Stimulated activated CD8-positive, alpha-beta memory T cell treated with anti-CD3 and anti-CD28 coated beads, Interleukin-15, amount 100 ng/mL, for 48 hours (primary cell): ENCODE results near the gene TAS1R2.

Experiments
- DNase-seq, 2 donors: peaks; one replicate each; pipeline ENCODE4 v3.0.0-alpha.2; 2020; ENCODE audit warnings: low read depth in 2 of 2

TAS1R2 gene

DNA sequence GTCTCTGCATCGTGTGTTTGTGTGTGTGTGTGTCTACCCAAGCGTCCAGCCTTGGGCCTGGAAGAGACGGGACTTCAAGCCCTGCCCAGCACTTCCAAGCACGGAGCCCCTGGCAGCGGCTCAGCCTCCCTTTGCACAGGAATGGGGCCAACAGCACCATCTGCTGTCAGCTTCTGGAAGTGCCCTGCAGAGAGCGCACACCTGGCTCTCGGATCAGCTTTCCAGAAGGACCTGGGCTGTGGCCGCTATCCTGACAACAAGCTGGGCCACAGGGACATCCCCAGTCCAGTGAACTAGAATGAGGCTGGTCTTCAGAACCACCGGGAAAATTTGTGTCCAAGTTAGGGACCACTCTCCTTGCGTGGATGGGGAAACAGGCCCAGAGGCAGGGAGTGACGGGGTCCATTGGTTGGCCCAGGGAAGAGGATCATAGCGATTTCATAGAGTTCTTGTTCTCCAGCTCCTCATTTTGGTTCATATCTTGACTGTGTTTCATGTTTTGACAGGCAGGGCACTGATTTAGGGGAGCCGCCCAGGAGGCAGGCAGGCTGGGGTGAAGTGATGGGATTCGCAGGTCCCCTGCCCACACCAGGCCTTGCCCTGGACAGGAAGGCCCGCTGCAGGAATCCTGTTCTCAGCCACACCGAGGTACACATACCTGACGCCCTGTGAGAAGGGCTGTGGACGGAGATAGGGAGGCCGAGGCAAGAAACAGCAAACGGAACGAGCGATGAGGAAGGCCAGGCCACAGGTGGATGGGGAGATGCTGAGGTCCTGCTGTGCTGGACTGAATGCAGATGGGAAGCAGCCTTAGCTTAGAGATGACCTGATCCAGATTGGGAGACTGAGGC, 38.4 kb downstream of the TAS1R2 start:
- DNase-seq = peak; percentile 22 to 38

DNA sequence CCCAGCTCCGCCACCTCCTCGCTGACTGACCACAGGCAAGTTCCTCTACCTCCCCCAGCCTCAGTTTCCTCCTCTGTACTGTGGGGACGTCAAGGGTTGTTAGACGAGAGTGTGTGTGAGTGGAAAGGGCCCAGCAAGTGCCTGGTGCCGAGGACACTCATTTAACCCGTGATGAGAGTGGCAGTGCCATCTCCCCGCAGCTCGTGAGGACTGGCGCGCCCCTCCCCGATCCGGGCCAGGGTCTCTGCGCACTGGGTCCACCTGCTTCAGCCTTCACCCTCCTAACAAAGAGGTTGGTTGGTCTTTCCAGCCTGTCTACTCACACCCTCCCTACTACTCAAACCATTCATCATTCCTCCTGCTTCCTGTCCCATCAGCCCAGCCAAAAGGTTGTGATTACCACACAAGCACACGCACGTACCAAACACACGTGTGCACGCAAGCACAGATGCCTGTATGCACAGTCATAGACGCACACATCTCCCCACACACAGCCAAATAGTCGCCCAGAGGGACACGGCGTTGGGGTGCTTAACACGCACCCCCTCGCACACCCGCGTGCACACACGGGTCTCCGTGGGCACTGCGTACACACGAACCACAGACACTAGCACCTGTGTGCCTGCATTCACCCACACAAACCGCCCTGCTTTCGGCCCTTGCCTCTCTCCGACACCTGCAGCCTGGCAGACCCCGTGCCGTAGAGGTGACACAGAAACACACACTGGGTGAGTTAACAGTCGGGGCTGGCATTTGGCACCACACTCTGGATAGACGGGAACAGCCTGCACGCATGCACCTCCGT, 39.3 kb downstream of the TAS1R2 start:
- DNase-seq = no peak

- DNase-seq = no peak
Measured at GRCh38 chr1:18819203-18819602, 40.3 kb downstream of the TAS1R2 start.

GRCh38 chr1:18817795-18818435, 41.5 kb downstream of the TAS1R2 start:
- no peak for DNase-seq

- DNase-seq = no peak
Measured at GRCh38 chr1:18817316-18817715, 42.1 kb downstream of the TAS1R2 start.

- no peak for DNase-seq
Measured at GRCh38 chr1:18816808-18817207, 42.7 kb downstream of the TAS1R2 start.

- DNase-seq = no peak
Measured at GRCh38 chr1:18814874-18815531, 44.5 kb downstream of the TAS1R2 start.

DNA sequence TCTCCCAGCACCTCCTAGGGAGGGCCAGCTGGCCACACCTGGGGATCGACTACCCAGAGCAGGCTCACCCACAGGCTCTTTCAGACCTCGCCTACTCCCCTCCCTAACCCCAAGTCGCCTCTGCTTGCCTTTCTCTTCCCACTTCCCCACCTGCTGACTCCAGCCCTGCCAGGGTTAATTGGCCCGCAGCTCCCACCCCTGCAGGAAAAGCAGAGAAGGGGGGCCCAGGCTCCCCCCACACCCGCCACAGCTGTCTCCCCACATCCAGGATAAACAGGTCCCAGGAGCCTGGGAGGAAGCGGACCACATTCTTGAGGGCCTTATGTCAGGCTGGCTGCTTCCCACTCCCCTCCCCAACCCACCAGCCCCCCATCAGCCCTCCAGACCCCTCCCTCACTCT, 45.0 kb downstream of the TAS1R2 start:
- no peak for DNase-seq

GRCh38 chr1:18812453-18812939, 47.0 kb downstream of the TAS1R2 start:
- no peak for DNase-seq

DNA sequence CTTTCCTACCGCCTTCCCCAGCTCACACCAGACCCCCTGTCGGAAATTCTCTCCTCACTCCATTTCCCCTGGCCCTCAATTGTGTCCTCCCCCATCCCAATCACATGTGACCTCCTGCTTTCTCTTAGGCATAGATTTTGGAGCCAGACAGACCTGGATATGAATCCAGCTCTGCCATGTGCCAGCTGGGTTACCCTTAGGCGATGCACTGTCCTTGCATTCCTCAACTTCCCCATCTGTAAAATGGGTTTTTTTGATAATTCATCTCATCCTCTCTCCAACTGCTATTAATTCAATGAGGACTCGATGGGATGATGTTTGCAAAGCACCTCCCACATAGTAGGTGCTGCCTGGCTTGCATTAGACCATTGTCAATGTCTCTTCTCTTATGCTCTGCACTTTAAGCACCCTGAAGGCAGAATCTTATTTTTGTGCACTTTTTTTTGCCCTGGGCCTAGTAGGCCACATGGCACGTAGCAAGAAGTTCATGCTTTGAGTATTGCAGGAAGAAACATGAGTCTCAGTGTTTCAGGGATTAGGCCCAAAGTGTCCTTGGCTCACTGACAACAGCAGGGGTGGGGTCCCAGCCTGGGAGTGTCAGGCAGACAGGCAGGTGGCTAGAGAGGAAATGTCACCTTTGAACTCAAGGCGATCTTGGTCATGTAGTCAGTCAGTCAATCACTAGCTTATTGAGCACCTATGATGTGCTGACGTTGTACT, 47.6 kb downstream of the TAS1R2 start:
- no peak for DNase-seq

- DNase-seq = no peak
Measured at GRCh38 chr1:18809953-18810899, 49.2 kb downstream of the TAS1R2 start.

GRCh38 chr1:18808550-18808949, 50.9 kb downstream of the TAS1R2 start:
- DNase-seq = no peak

- no peak for DNase-seq
Measured at GRCh38 chr1:18807334-18808063, 52.0 kb downstream of the TAS1R2 start.

DNA sequence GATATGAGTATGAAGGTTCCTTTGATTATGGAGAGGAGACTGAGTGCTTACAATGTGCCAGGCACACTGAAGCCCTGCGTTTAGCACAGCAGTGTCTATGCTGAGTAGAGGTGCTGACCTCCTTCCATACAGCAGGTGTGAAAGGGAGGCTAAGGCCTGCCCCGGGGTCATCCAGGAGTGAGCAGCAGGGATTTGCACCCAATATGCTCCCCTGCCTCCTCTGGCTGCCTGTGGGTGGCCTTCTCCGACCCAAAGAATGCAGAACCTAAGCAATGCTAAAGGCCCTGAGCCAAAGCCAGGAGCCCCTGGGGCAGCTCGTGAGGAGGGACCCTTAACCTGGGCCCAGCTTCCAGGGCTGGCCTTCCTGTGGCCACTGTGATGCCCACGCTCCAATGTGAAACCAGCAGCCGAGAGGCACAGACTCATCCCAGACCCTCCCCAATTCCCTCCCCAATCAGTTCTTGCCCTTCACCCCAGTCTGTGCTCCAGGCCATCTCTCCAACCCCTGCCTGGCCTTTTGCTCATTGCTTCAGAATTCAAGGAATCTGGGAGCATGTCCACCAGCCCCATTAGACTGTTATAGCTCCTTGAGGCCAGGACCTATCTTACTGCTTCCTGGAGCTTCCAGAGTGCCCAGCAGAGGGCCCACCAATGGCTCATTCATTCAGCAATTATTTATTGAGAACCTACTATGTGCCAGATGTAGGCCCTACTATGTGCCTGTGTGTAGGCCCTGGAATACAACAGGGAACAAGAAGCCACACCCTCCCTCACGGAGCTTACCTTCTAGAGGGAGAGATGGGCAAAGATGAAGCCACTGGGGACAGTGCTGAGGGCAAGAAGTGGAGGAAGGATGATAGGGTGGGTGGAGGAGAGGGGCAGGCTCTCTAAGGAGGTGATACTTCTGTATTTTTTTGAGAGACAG, 53.3 kb downstream of the TAS1R2 start:
- DNase-seq = no peak

DNA sequence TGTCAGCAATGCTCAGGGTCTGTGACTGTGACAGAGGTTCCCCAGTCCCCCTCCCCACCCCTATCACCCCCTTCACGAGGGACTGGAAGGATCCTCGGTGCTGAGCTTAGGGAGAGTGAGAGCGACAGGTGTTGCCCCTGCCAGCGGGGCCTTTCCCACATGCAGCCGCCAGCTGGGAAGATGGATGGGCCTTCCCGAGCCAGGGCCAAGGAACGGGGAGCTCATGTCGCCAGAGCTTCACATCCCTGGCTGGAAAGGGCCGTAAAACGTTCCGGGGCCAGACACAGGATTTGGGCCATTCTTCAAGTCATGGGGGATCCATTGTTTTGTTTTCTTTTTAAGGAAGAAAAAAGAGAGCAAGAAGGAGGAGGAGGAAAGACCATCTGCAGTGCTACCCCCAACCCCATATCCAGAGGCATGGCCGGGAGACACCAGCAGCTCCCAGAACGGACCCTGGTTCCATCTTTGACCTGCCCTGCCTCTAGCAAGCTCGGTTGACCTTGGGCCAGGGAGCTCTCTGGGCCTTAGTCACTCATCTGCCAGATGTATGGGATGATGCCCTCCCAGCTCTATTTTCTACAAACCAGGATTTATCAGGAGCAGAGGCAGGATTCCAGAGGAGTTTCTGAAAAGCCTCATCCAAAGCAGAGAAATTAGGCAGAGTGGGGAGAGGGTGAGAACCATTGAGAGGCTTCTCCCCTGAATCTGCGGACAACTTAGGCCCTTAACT, 54.1 kb downstream of the TAS1R2 start:
- no peak for DNase-seq

DNA sequence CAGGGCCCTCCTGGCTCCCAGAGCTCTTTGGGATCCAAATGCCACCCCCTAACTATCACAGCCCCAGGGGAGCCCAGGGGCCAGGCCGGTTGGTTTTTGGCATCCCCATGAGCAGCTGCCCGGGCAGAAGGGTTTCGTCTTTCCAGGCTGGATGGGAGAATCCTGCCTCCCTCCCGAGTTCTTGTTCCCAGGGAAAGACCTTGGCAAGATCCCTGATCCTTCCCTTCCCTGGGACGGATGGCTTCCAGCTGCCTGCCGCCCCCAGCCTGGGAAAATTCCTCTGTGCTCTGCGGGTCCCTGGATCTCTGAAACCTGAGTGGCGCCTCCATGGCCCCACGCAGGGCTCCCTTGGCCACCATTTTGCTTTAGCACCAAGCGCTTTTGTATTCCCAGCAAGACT, 55.6 kb downstream of the TAS1R2 start:
- DNase-seq = no peak

DNA sequence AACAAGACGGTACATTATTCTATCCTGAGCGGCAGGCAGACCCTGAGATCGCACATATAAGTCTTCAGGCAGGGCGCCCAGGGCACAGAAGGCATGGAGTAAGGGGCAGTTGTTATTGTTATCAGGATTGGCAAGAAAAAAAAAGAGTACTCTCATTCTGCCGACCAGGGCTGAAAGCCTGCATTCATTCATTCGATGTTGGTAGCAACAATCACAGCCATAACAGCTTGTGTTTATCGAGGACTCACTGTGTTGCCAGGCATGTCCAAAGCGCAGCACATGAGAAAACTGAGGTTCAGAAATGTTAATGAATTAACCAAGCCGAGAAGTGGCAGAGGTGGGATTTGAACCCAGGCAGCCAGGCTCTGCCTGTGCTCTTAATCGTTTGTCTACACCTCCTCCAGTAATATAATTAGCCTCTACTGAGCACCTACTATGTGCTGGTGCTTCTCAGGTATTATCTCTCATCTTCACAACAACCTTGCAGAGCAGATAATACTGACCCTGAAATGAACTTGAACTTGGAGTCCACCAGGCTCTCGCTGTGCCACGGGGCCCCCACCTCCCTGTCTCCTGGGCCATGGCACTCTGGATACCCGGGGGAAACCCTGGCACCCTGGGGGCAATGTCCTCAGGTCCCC, 56.2 kb downstream of the TAS1R2 start:
- DNase-seq = no peak
